SH-SY5Y (cell line): ENCODE data around the gene LGALS8.

Experiments used
- GATA2 ChIP-seq: IDR thresholded peaks from 2 replicates; pipeline ENCODE4 v1.6.1; 2011; ENCODE audit warnings: mild to moderate bottlenecking, low read depth, low read length
- GATA3 ChIP-seq: IDR thresholded peaks from 2 replicates; pipeline ENCODE4 v1.6.1; 2011; ENCODE audit warnings: low read depth, mild to moderate bottlenecking, low read length, moderate library complexity

- TF ChIP-seq GATA2: no peak
- TF ChIP-seq GATA3: no peak
Observed at GRCh38 chr1:236515443-236515958, 8.3 kb upstream of the LGALS8 start.
